MM.1S (cell line): ENCODE data around the gene AADACL4.
"Not testable (repeated sequence)": the region's sequence is repeated elsewhere in the genome, so short reads cannot be mapped to it uniquely, and the experiment has no call there.

Experiments used
- DNase-seq: peaks from one replicate; pipeline ENCODE4 v3.0.0-alpha.2; 2015
- H2AFZ ChIP-seq: fragments of 300-600 bp; sonication (generic); 2 replicates; pipeline ENCODE4 v1.6.0; 2016; ENCODE audit warnings: antibody characterized with exemption, low read length
- H3F3A ChIP-seq: fragments of 300-600 bp; sonication (generic); 2 replicates; pipeline ENCODE4 v1.6.1; 2016; ENCODE audit warnings: mild to moderate bottlenecking, antibody characterized with exemption, low read length, moderate library complexity, mixed read lengths; ENCODE audit not compliant: insufficient read depth
- H3K27ac ChIP-seq: fragments of 300-600 bp; sonication (generic); 2 replicates; pipeline ENCODE4 v1.5.1; 2016; ENCODE audit warnings: mild to moderate bottlenecking, low read length
- H3K27me3 ChIP-seq: fragments of 300-600 bp; sonication (generic); replicated peaks from 2 replicates; pipeline ENCODE4 v1.6.0; 2016; ENCODE audit warnings: low read length; ENCODE audit not compliant: insufficient read depth
- H3K36me3 ChIP-seq: fragments of 300-600 bp; sonication (generic); replicated peaks from 2 replicates; pipeline ENCODE4 v1.6.1; 2016; ENCODE audit warnings: mild to moderate bottlenecking, low read length, mixed read lengths; ENCODE audit not compliant: insufficient read depth
- H3K4me1 ChIP-seq: fragments of 300-600 bp; sonication (generic); 2 replicates; pipeline ENCODE4 v1.6.1; 2016; ENCODE audit warnings: low read length, mixed read lengths
- H3K4me2 ChIP-seq: fragments of 300-600 bp; sonication (generic); 2 replicates; pipeline ENCODE4 v1.6.0; 2016; ENCODE audit warnings: low read depth, low read length
- H3K4me3 ChIP-seq: fragments of 300-600 bp; sonication (generic); 2 replicates; pipeline ENCODE4 v1.5.1; 2016; ENCODE audit warnings: low read length, mixed read lengths
- H3K79me2 ChIP-seq: fragments of 300-600 bp; sonication (generic); 2 replicates; pipeline ENCODE4 v1.6.1; 2016; ENCODE audit warnings: mixed run types, low read length, mixed read lengths
- H3K9ac ChIP-seq: fragments of 300-600 bp; sonication (generic); 2 replicates; pipeline ENCODE4 v1.6.1; 2016; ENCODE audit warnings: low read length, mixed read lengths
- H3K9me2 ChIP-seq: fragments of 300-600 bp; sonication (generic); replicated peaks from 2 replicates; pipeline ENCODE4 v1.6.1; 2016; ENCODE audit warnings: mild to moderate bottlenecking, low read length, mixed read lengths; ENCODE audit not compliant: insufficient read depth
- H3K9me3 ChIP-seq: fragments of 300-600 bp; sonication (generic); replicated peaks from 2 replicates; pipeline ENCODE4 v1.6.1; 2016; ENCODE audit warnings: mild to moderate bottlenecking, low read length, mixed read lengths; ENCODE audit not compliant: insufficient read depth
- H4K20me1 ChIP-seq: fragments of 300-600 bp; sonication (generic); 2 replicates; pipeline ENCODE4 v1.6.1; 2016; ENCODE audit warnings: mild to moderate bottlenecking, low read length, moderate library complexity, mixed read lengths; ENCODE audit not compliant: insufficient read depth
- EZH2 ChIP-seq: fragments of 300-600 bp; sonication (generic); optimal IDR thresholded peaks from 2 replicates; pipeline ENCODE3; 2017; ENCODE audit warnings: low read depth, mild to moderate bottlenecking, antibody characterized with exemption, low read length, mixed read lengths
- EZH2phosphoT487 ChIP-seq: fragments of 300-600 bp; sonication (generic); IDR thresholded peaks from 2 replicates; pipeline ENCODE4 v1.6.1; 2018; ENCODE audit warnings: antibody characterized with exemption, low read length
- TF ChIP-seq, protein P1 (sequence below): fragments of 300-600 bp; sonication (generic); IDR thresholded peaks from 2 replicates; pipeline ENCODE4 v1.5.1; 2016; ENCODE audit warnings: antibody characterized with exemption, low read length, mixed read lengths

The AADACL4 gene

DNA sequence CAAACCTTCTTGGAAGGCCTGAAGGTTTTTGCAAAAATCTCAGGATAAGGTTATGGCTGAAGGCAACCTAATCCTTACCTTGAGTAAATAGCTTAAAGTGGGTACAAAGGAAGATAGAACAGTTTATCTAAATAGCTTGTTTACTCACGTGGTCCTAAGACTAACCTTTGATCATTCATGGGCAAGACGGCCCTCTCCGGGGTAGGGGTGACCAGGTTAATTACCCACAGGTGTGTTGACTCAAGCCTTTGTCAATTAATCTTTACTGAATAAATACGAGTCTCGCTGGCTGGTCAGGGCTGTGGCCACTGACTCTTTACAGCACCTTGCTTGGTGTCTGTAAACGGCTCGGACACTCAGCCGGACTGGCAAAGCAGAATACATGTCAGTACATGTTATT is 10.8 kb downstream of the AADACL4 start:
- H3K79me2 ChIP-seq: no peaks in the 10 kb centered on the region
- H3K36me3 ChIP-seq: no peaks in the 10 kb centered on the region
- TF ChIP-seq EZH2phosphoT487 (no peak), EZH2 (no peak)
- TF ChIP-seq, protein P1, sequence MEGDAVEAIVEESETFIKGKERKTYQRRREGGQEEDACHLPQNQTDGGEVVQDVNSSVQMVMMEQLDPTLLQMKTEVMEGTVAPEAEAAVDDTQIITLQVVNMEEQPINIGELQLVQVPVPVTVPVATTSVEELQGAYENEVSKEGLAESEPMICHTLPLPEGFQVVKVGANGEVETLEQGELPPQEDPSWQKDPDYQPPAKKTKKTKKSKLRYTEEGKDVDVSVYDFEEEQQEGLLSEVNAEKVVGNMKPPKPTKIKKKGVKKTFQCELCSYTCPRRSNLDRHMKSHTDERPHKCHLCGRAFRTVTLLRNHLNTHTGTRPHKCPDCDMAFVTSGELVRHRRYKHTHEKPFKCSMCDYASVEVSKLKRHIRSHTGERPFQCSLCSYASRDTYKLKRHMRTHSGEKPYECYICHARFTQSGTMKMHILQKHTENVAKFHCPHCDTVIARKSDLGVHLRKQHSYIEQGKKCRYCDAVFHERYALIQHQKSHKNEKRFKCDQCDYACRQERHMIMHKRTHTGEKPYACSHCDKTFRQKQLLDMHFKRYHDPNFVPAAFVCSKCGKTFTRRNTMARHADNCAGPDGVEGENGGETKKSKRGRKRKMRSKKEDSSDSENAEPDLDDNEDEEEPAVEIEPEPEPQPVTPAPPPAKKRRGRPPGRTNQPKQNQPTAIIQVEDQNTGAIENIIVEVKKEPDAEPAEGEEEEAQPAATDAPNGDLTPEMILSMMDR: no peak
- no peaks in the 10 kb centered on the region for H3K9me2 ChIP-seq
- H3F3A ChIP-seq: no peaks in the 10 kb centered on the region
- no peak for DNase-seq
- no peak overlapping the region for H3K27ac ChIP-seq
- H4K20me1 ChIP-seq: no peaks in the 10 kb centered on the region
- H3K4me1 ChIP-seq: no peaks in the 10 kb centered on the region
- no peak overlapping the region for H3K4me3 ChIP-seq
- H3K9me3 ChIP-seq: no peaks in the 10 kb centered on the region
- no peak overlapping the region for H2AFZ ChIP-seq
- H3K27me3 ChIP-seq: peaks cover 12% of the 10 kb centered on the region
- H3K9ac ChIP-seq: no peak overlapping the region
- no peak overlapping the region for H3K4me2 ChIP-seq

DNA sequence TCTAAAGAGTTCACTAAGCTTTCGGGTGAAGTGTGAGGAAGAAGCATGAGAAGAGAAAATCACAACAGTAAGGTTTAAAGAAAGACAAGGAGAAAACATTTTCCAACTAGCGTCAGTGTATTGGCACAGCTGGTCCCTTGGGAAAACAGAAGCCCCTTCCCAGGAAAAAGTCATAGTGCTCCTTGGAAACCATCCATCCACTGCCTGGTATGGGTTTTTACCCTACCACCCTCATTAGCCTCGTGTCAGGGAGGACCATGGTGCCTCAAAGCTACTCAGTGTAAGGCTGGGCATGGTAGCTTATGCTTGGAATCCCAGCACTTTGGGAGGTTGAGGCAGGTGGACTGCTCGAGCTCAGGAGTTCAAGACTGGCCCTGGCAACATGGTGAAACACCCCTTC is 12.7 kb downstream of the AADACL4 start:
- H3K9me3 ChIP-seq: no peaks in the 10 kb centered on the region
- H3K4me1 ChIP-seq: no peaks in the 10 kb centered on the region
- H3K4me3 ChIP-seq: no peak overlapping the region
- H3K9me2 ChIP-seq: no peaks in the 10 kb centered on the region
- no peak overlapping the region for H3K4me2 ChIP-seq
- H3K27ac ChIP-seq: no peak overlapping the region
- H2AFZ ChIP-seq: no peak overlapping the region
- no peak for DNase-seq
- H3K9ac ChIP-seq: no peak overlapping the region
- H3K36me3 ChIP-seq: no peaks in the 10 kb centered on the region
- TF ChIP-seq, protein P1: no peak
- TF ChIP-seq EZH2 (no peak), EZH2phosphoT487 (no peak)
- no peaks in the 10 kb centered on the region for H3F3A ChIP-seq
- H3K27me3 ChIP-seq: peaks cover 5% of the 10 kb centered on the region; the same call in 1 of the 2 replicates
- H4K20me1 ChIP-seq: no peaks in the 10 kb centered on the region
- H3K79me2 ChIP-seq: no peaks in the 10 kb centered on the region

DNA sequence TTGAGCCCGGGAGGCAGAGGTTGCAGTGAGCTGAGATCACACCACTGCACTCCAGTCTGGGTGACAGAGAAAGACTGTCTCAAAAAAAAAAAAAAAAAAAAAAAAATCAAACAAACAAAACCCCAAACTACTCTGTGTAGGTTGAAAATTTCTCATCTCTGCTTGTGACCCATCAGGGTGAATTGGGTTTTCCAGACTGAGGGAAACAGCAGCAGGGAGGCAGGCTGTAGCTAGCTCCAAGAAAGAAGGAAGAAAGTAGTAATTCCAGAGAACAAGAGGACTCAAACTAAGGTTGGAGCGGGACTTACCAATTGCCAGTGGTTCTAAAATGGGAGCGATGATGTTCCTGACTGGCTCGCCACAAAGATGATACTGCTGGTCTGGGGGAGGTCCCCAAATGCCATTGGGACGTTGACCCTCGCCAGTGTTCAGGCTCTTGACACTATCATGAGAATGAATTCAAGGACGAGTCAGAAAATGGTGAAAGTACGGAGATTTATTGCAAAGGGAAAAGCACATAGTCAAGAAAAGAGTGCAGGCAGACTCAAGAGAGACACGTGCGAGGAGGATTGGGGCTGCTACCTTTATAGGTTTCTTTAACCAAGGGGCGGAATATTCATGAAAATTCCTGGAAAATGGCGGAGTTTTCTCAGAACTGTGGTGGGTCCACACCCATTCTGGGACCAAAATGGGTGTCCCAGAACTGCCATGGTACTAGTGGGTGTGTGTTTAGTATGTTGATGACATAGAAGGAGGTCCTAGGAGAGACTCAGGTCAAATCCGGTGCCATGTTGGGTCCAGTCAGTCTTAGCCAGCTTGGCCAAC is 13.4 kb downstream of the AADACL4 start:
- H3K4me1 ChIP-seq: no peaks in the 10 kb centered on the region
- H3K4me2 ChIP-seq: no peak overlapping the region
- no peaks in the 10 kb centered on the region for H4K20me1 ChIP-seq
- H3K9me2 ChIP-seq: no peaks in the 10 kb centered on the region
- no peaks in the 10 kb centered on the region for H3K9me3 ChIP-seq
- H3K27me3 ChIP-seq: peaks cover 5% of the 10 kb centered on the region; the same call in 1 of the 2 replicates
- H3K79me2 ChIP-seq: no peaks in the 10 kb centered on the region
- no peak overlapping the region for H2AFZ ChIP-seq
- H3K27ac ChIP-seq: no peak overlapping the region
- DNase-seq: no peak
- no peak overlapping the region for H3K4me3 ChIP-seq
- H3K36me3 ChIP-seq: no peaks in the 10 kb centered on the region
- TF ChIP-seq EZH2 (no peak), EZH2phosphoT487 (no peak)
- TF ChIP-seq, protein P1: no peak
- no peaks in the 10 kb centered on the region for H3F3A ChIP-seq
- no peak overlapping the region for H3K9ac ChIP-seq

DNA sequence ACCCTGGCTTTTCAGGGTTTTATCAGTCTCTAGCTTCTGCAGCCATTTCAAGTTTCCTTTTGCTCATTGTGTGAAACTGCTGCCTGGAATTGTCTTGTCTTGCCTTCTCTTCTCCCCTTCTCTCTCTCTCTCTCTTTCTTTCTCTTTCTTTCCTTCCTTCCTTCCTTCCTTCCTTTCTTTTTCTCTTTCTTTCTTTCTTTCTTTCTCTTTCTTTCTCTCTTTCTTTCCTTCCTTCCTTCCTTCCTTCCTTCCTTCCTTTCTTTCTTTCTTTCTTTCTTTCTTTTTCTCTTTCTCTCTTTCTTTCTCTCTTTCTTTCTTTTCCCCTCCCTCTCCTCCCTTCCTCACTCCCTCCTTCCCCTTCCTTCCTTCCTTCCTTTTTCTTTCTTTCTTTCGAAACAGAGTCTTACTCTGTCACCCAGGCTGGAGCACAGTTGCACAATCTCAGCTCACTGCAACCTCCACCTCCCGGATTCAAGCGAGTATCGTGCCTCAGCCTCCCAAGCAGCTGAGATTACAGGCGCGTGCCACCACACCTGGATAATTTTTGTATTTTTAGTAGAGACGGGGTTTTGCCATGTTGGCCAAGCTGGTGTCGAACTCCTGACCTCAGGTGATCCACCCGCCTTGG is 14.1 kb downstream of the AADACL4 start:
- not testable (repeated sequence) for H3K9me3 ChIP-seq, H3K4me2 ChIP-seq, H2AFZ ChIP-seq, H3K79me2 ChIP-seq, H3F3A ChIP-seq, H3K4me1 ChIP-seq, H3K36me3 ChIP-seq, H3K27me3 ChIP-seq, H3K27ac ChIP-seq, H3K4me3 ChIP-seq, DNase-seq, H3K9me2 ChIP-seq, H4K20me1 ChIP-seq, H3K9ac ChIP-seq
